ENCODE data around the gene SYTL3.

- TF ChIP-seq EP300 (IDR thresholded peaks at IDR 0.05) (no peak), CTCF (IDR thresholded peaks at IDR 0.05) (peak in 1 of 3 experiments; percentile 5)
These were observed 113.8 kb downstream of the SYTL3 start for GRCh38 chr6:158763434-158764182.
